Activated naive CD4-positive, alpha-beta T cell treated with anti-CD3 and anti-CD28 coated beads, Interleukin-2, amount 50 U/mL, for 16 hours (primary cell): ENCODE data around the gene PTPRR.
"Not testable (repeated sequence)": the region's sequence is repeated elsewhere in the genome, so short reads cannot be mapped to it uniquely, and the experiment has no call there.

ENCODE experiments used
- DNase-seq: peaks from one replicate; pipeline ENCODE4 v3.0.0-alpha.2; 2020

PTPRR gene

GRCh38 chr12:70839544-70839943 lies 81.0 kb downstream of the PTPRR start:
- DNase-seq = no peak

GRCh38 chr12:70838127-70838526 lies 82.4 kb downstream of the PTPRR start:
- DNase-seq = no peak

GRCh38 chr12:70837026-70837425 lies 83.5 kb downstream of the PTPRR start:
- DNase-seq = no peak

GRCh38 chr12:70835948-70836347 lies 84.6 kb downstream of the PTPRR start:
- DNase-seq = no peak

- no peak for DNase-seq
These were observed 89.0 kb downstream of the PTPRR start for GRCh38 chr12:70831543-70831942.

GRCh38 chr12:70830221-70831061 lies 90.1 kb downstream of the PTPRR start:
- DNase-seq = no peak

GRCh38 chr12:70829070-70829469 lies 91.5 kb downstream of the PTPRR start:
- DNase-seq = no peak

GRCh38 chr12:70828351-70828750 lies 92.2 kb downstream of the PTPRR start:
- DNase-seq = no peak

GRCh38 chr12:70826156-70826555 lies 94.4 kb downstream of the PTPRR start:
- DNase-seq = no peak

- no peak for DNase-seq
These were observed 96.0 kb downstream of the PTPRR start for GRCh38 chr12:70824511-70824910.

- DNase-seq = no peak
These were observed 97.2 kb downstream of the PTPRR start for GRCh38 chr12:70823182-70823976.

GRCh38 chr12:70822412-70822811 lies 98.1 kb downstream of the PTPRR start:
- no peak for DNase-seq

- DNase-seq = no peak
These were observed 104.6 kb downstream of the PTPRR start for GRCh38 chr12:70815971-70816391.

GRCh38 chr12:70815056-70815455 lies 105.5 kb downstream of the PTPRR start:
- DNase-seq = no peak

- no peak for DNase-seq
These were observed 107.0 kb downstream of the PTPRR start for GRCh38 chr12:70813559-70813958.

GRCh38 chr12:70812136-70812535 lies 108.4 kb downstream of the PTPRR start:
- DNase-seq = no peak

- no peak for DNase-seq
These were observed 110.7 kb downstream of the PTPRR start for GRCh38 chr12:70809887-70810286.

GRCh38 chr12:70807993-70808392 lies 112.5 kb downstream of the PTPRR start:
- not testable (repeated sequence) for DNase-seq

GRCh38 chr12:70806827-70807226 lies 113.7 kb downstream of the PTPRR start:
- no peak for DNase-seq

- DNase-seq = no peak
These were observed 114.5 kb downstream of the PTPRR start for GRCh38 chr12:70806043-70806442.

- DNase-seq = no peak
These were observed 122.3 kb downstream of the PTPRR start for GRCh38 chr12:70798016-70798783.

- no peak for DNase-seq
These were observed 123.5 kb downstream of the PTPRR start for GRCh38 chr12:70796989-70797388.

GRCh38 chr12:70795608-70796007 lies 124.9 kb downstream of the PTPRR start:
- no peak for DNase-seq
